Activated B cell treated with CpG ODN at 0.5 μM for 24 hours (primary cell): Measurements from ENCODE around the gene SF3A1. TPM values are rescaled to one million over a fixed set of nuclear protein-coding genes. Genes with fewer than 3 reads are reported as not detected.

Experiments used
- ATAC-seq: fragments of 200-7000 bp; cut with Tn5 transposase; one replicate; pipeline ENCODE4 v1.10.0; 2021; ENCODE audit warnings: low read depth, mild to moderate bottlenecking, moderate library complexity
- CTCF ChIA-PET: fragments of 350-600 bp; sonication (Branson Sonifier 250); formaldehyde crosslinking; loops from one replicate; lab custom pipeline; 2021; ENCODE audit warnings: antibody characterized with exemption; lab: Charles Lee
- POLR2A ChIA-PET: fragments of 350-600 bp; sonication (Branson Sonifier 250); formaldehyde crosslinking; loops from one replicate; lab custom pipeline; 2021; ENCODE audit warnings: antibody characterized with exemption; lab: Charles Lee
- DNase-seq: peaks from one replicate; pipeline ENCODE4 v3.0.0; 2022
- H3K27ac Mint-ChIP-seq: one replicate; pipeline ENCODE4 v1.8.0; 2020; ENCODE audit warnings: mixed read lengths
- H3K27me3 Mint-ChIP-seq: one replicate; pipeline ENCODE4 v1.8.0; 2021; ENCODE audit warnings: mixed read lengths
- H3K36me3 Mint-ChIP-seq: one replicate; pipeline ENCODE4 v1.8.0; 2021; ENCODE audit warnings: low read depth, mixed read lengths
- H3K4me1 Mint-ChIP-seq: one replicate; pipeline ENCODE4 v1.8.0; 2021; ENCODE audit warnings: mixed read lengths
- H3K4me3 Mint-ChIP-seq: one replicate; pipeline ENCODE4 v1.8.0; 2020; ENCODE audit warnings: mild to moderate bottlenecking, mixed read lengths
- H3K9me3 Mint-ChIP-seq: one replicate; pipeline ENCODE4 v1.8.0; 2020; ENCODE audit warnings: mixed read lengths
- CTCF ChIP-seq: fragments of 200-600 bp; IDR thresholded peaks from one replicate; pipeline ENCODE4 v1.8.0; 2022; ENCODE audit warnings: antibody characterized with exemption, mild to moderate bottlenecking
- intact Hi-C: fragments of 100-400 bp; cut with micrococcal nuclease; formaldehyde crosslinking; loops from one replicate; pipeline ENCODE4 v1.15.1; 2024
- total RNA-seq: library from RNA; stranded (reverse); gene quantifications from 2 replicates; pipeline ENCODE4 v1.2.3, GENCODE V29; 2022

Gene SF3A1
- total RNA-seq, 1 donor from 2014 or later = 263 TPM

GRCh38 chr22:30397656-30398635, 41.3 kb upstream of the SF3A1 start:
- no peak for DNase-seq
- TF ChIP-seq CTCF = no peak
- H3K4me3 Mint-ChIP-seq = peak overlapping the region; percentile 11
- H3K27me3 Mint-ChIP-seq = peaks cover 34% of the 10 kb centered on the region
- no peak overlapping the region for H3K27ac Mint-ChIP-seq
- intact Hi-C loops = no loop called here
- no peaks in the 10 kb centered on the region for H3K9me3 Mint-ChIP-seq
- ATAC-seq = no peak
- ChIA-PET POLR2A (interaction anchor here (1.7 kb wide), 1 partner anchor 26 kb away, joined by 10 read pairs; no protein-coding TSS in a partner anchor), CTCF (interaction anchor here (1.0 to 2.1 kb wide), 2 partner anchors 110 to 135 kb away, joined by 4 to 9 read pairs; no protein-coding TSS in a partner anchor)
- peaks cover 13% of the 10 kb centered on the region for H3K4me1 Mint-ChIP-seq
- no peaks in the 10 kb centered on the region for H3K36me3 Mint-ChIP-seq

GRCh38 chr22:30396871-30397655, 40.4 kb upstream of the SF3A1 start, which contains the start of gene SEC14L2:
Gene SEC14L2, plus strand, starts transcription at chr22:30397018. Its CDS starts 99 bp downstream, at chr22:30397117.
- peak; percentile 27 for DNase-seq
- H3K27ac Mint-ChIP-seq = no peak within 1 kb of the TSS

GRCh38 chr22:30393885-30394284, 37.2 kb upstream of the SF3A1 start:
- DNase-seq = no peak
- Mint-ChIP-seq H3K36me3 (no peaks in the 10 kb centered on the region), H3K27me3 (peaks cover 31% of the 10 kb centered on the region), H3K4me3 (no peak overlapping the region), H3K4me1 (peaks cover 32% of the 10 kb centered on the region), H3K9me3 (no peaks in the 10 kb centered on the region), H3K27ac (no peak overlapping the region)
- ATAC-seq = no peak
- TF ChIP-seq CTCF = no peak
- ChIA-PET CTCF (interaction anchor here (11.3 kb wide), 1 partner anchor 106 kb away, joined by 275 read pairs; the partner anchor contains the start of gene CASTOR1), POLR2A (no interaction called here)
- intact Hi-C loops = no loop called here

More at GRCh38 chr22:30396871-30397655, 40.4 kb upstream of the SF3A1 start, which contains the start of gene SEC14L2:
- intact Hi-C loops = no loop called here
- H3K27me3 Mint-ChIP-seq = peaks cover 34% of the 10 kb centered on the region
- peak within 1 kb of the TSS; percentile 79 for H3K4me3 Mint-ChIP-seq
- ATAC-seq = peak; percentile 60
- TF ChIP-seq CTCF = no peak
- H3K4me1 Mint-ChIP-seq = peaks cover 19% of the 10 kb centered on the region
- ChIA-PET CTCF (interaction anchor here (1.0 to 2.1 kb wide), 3 partner anchors 29 to 134 kb away, joined by 3 to 9 read pairs (median 4); no protein-coding TSS in a partner anchor), POLR2A (interaction anchor here (0.6 to 1.7 kb wide), 4 partner anchors 9 to 864 kb away, joined by 3 to 10 read pairs (median 4); no protein-coding TSS in a partner anchor)
- H3K9me3 Mint-ChIP-seq = no peaks in the 10 kb centered on the region
- H3K36me3 Mint-ChIP-seq = no peaks in the 10 kb centered on the region

GRCh38 chr22:30393322-30393680, 36.6 kb upstream of the SF3A1 start:
- ChIA-PET POLR2A (interaction anchor here (4.8 kb wide), 1 partner anchor 32 kb away, joined by 42 read pairs; the partner anchor contains the start of gene MTFP1), CTCF (interaction anchor here (11.3 kb wide), 1 partner anchor 105 kb away, joined by 275 read pairs; the partner anchor contains the start of gene CASTOR1)
- Mint-ChIP-seq H3K4me1 (peaks cover 32% of the 10 kb centered on the region), H3K27me3 (peaks cover 27% of the 10 kb centered on the region), H3K4me3 (no peak overlapping the region), H3K27ac (no peak overlapping the region), H3K9me3 (no peaks in the 10 kb centered on the region), H3K36me3 (no peaks in the 10 kb centered on the region)
- DNase-seq (no peak), ATAC-seq (no peak)
- intact Hi-C loops = no loop called here
- no peak for TF ChIP-seq CTCF
